Measurements from ENCODE around the gene A1BG. TPM values are rescaled to one million over a fixed set of nuclear protein-coding genes. Genes with fewer than 3 reads are reported as not detected.
"Not testable (repeated sequence)": the region's sequence is repeated elsewhere in the genome, so short reads cannot be mapped to it uniquely, and the experiment has no call there.

Gene A1BG
- polyA plus RNA-seq, 3 donors from 2014 or later, result 14.4 to 33.4 (median 32.4) TPM

DNA sequence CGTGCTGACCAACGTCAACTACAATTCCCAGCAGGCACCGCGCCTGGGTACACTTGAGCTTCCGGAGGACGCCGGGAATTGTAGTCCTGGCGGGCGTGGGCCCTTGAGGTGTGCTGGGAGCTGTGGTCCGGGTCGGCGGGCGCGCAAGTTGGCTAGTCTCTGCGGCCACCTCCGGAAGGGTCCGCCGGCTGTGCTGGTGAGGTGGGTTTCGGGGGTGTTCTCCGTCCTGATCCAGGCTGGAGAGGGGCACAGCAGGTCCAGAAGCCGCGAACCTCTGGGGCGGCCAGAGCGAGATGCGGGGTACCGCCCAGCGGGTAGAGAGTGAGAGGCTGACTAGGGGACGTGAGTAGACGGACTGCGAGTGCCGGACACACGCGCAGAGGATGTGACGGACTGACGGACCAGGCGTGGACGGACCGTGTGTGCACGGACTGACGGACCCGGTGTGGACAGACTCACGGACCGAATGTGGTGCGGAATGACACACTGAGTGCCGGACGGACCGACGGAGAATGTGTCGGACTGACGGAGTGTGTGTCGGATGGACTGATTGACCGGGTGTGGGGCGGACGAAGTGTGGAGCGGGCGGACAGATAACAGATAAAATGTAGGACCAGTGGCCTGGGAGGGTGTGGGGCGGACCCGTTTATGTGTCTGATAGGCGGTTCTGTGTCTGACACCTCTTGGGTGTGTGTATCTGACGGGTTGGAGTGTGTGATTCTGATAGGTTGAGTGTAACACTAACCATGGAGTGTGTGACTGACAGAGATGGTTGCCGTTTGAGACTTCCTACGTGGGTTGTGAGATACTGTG, 26.2 kb downstream of the A1BG start, which contains the start of gene ZSCAN22:
TSS of gene ZSCAN22 (plus strand) at position 81 of the 813 bp plus-strand sequence. CDS start 7,809 bp downstream, outside the sequence.
- Mint-ChIP-seq H3K4me1 (no peaks in the 10 kb centered on the region), H3K36me3 (peaks cover 0 to 5% (median 4%) of the 10 kb centered on the region in 3 donors), H3K27me3 (ENCODE audit: low read depth in 3 of 3) (peaks cover 0 to 2% (median 1%) of the 10 kb centered on the region in 3 donors), H3K9me3 (no peaks in the 10 kb centered on the region), H3K4me3 (no peak within 1 kb of the TSS), H3K27ac (no peak within 1 kb of the TSS)
- DNase-seq, result peak; percentile 84 to 89 (median 86)

DNA sequence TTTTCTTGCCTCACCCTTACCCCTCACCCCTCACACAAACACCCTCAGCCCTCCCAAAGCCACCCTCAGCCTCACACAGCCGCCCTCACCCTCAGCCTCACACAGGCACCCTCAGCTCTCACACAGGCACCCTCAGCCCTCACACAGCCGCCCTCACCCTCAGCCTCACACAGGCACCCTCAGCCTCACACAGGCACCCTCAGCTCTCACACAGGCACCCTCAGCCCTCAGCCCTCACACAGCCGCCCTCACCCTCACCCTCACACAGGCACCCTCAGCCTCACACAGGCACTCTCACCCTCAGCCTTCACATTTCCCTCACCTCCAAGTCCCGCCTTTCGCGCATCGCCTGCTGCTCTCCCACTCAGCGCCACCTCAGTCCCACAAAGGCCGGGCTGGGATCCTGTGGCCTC, 26.8 kb downstream of the A1BG start:
- Mint-ChIP-seq H3K4me1 (no peaks in the 10 kb centered on the region), H3K27me3 (ENCODE audit: low read depth in 3 of 3) (peaks cover 0 to 2% (median 1%) of the 10 kb centered on the region in 3 donors), H3K27ac (no peak overlapping the region), H3K4me3 (no peak overlapping the region), H3K36me3 (peaks cover 0 to 5% (median 4%) of the 10 kb centered on the region in 3 donors), H3K9me3 (no peaks in the 10 kb centered on the region)
- DNase-seq, result peak in 2 of 3 donors; percentile 90

DNA sequence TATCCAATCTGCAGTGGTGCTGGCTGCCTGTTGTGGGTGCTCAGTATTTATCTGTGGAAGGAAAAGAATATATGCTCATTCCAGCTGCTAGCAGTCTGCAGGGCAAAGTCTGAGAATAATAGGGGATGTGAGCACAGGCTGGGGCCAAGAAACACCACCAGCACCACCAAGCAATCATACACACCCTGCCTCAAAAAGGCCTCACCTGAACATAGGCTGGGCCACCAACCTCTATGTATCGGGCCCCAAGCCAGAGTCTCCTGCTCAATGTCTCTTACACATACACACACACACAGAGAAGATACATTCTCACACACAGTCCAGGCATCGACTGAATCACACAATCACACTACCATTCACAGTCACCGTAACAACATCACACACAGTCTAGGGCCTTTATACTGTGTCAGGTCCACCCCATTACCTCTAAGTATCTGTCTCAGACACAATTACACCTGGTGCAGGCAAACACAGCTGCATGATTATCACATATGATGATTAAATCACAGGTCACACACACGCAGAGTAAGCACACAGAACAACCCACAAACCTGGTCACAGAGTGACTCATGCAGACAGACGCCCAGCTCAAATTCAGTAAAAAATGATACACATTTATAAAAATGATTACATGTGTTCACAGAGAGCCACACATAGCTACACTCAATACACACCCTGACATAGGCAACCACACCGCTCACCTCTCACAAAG, 27.8 kb downstream of the A1BG start:
- H3K36me3 Mint-ChIP-seq, result peaks cover 0 to 5% (median 4%) of the 10 kb centered on the region in 3 donors
- no peaks in the 10 kb centered on the region for H3K9me3 Mint-ChIP-seq
- no peak overlapping the region for H3K4me3 Mint-ChIP-seq
- no peak for DNase-seq
- no peaks in the 10 kb centered on the region for H3K4me1 Mint-ChIP-seq
- H3K27ac Mint-ChIP-seq, result no peak overlapping the region
- peaks cover 0 to 2% (median 1%) of the 10 kb centered on the region in 3 donors for H3K27me3 Mint-ChIP-seq (ENCODE audit: low read depth in 3 of 3)

DNA sequence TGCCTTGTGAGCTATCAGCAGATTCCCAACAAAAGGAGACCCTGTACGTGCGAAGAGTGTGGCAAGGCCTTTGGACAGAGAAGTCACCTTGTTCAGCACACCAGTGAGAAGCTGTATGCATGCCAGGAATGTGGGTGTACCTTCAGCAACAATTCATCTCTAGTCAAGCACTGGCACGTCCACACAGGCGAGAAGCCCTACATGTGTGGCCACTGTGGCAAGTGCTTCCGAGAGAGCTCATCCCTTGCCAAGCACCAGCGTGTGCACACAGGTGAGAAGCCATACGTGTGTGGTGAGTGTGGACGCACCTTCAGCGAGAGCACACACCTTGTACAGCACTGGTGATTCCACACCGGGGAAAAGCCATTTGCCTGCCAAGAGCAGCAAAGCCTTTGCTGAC, 34.1 kb downstream of the A1BG start:
- DNase-seq, result no peak
- H3K36me3 Mint-ChIP-seq, result peaks cover 7 to 17% (median 15%) of the 10 kb centered on the region in 3 donors
- H3K9me3 Mint-ChIP-seq, result no peaks in the 10 kb centered on the region
- no peak overlapping the region for H3K27ac Mint-ChIP-seq
- H3K4me1 Mint-ChIP-seq, result no peaks in the 10 kb centered on the region
- H3K27me3 Mint-ChIP-seq (ENCODE audit: low read depth in 3 of 3), result peaks cover 0 to 2% (median 0%) of the 10 kb centered on the region in 3 donors
- no peak overlapping the region for H3K4me3 Mint-ChIP-seq

DNA sequence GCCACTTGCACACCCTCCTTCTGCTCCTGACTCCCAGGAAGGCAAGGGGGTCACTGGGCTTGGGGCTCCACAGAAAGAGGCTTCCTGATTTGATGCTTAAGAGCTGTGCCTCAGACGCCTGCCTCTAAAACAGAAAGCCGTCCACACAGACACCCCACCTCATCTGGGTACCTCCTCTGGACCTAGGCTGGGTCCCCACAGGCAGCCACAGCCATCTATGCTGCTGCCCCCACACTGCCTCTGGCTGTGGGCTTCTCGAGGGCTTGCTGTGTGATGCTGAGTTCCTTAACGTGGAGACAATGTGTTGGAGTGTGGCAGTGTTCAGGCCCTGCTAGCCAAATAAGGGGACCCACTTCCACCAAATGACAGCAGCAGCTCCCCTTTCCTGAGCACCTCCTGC, 35.0 kb downstream of the A1BG start:
- peaks cover 12 to 22% (median 21%) of the 10 kb centered on the region in 3 donors for H3K36me3 Mint-ChIP-seq
- no peaks in the 10 kb centered on the region for H3K27me3 Mint-ChIP-seq (ENCODE audit: low read depth in 3 of 3)
- no peak overlapping the region for H3K27ac Mint-ChIP-seq
- H3K4me3 Mint-ChIP-seq, result no peak overlapping the region
- no peak for DNase-seq
- no peaks in the 10 kb centered on the region for H3K9me3 Mint-ChIP-seq
- H3K4me1 Mint-ChIP-seq, result no peaks in the 10 kb centered on the region

DNA sequence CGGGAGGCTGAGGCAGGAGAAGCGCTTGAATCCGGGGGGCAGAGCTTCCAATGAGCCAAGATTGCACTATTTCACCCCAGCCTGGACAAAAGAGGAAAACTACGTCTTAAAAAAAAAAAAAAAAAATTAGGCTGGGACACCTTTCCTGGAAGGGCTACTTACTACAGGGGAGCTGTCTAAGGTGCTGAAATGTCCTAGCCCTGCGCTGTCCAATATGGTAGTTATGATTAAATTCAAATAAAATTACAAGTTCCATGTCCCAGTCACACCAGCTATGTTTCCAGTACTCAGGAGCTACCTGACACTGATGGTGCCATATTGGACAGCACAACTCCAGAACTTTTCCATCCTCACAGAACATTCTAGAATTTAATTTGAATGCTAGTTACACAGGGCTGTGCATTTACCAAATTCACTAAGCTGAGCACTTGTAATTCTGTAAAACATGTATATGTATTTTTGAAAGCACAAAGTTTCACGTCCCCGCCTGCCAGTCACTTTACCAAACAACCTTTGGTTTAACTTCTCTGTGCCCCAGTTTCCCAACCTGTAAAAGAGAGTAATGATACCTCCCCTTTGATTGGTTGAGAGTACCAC, 35.7 kb downstream of the A1BG start:
- no peaks in the 10 kb centered on the region for H3K9me3 Mint-ChIP-seq
- no peaks in the 10 kb centered on the region for H3K27me3 Mint-ChIP-seq (ENCODE audit: low read depth in 3 of 3)
- H3K4me3 Mint-ChIP-seq, result no peak overlapping the region
- no peak for DNase-seq
- no peaks in the 10 kb centered on the region for H3K4me1 Mint-ChIP-seq
- H3K27ac Mint-ChIP-seq, result no peak overlapping the region
- H3K36me3 Mint-ChIP-seq, result peaks cover 18 to 24% (median 24%) of the 10 kb centered on the region in 3 donors

DNA sequence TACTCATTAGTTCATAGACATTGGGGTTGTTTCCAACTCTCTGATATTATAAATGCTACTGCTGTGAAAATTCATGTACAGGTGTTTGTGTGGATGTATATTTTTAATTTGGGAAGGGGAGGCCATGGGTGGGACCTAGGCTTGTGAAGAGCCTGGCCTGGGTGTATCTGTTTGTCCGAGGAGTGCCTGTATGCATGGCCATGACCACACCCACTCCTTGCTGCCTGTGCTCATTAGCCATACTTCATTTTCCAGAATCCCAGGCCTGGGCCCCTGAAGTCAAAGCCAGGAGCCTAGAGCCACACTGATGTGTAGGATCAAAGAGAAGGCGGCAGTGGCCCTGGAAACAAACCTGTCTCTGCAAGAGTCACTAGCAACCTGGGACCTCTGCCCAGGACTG, 37.7 kb downstream of the A1BG start:
- H3K27me3 Mint-ChIP-seq (ENCODE audit: low read depth in 3 of 3), result peaks cover 0 to 5% (median 2%) of the 10 kb centered on the region in 3 donors
- H3K36me3 Mint-ChIP-seq, result peaks cover 32 to 39% (median 37%) of the 10 kb centered on the region in 3 donors
- no peak for DNase-seq
- H3K27ac Mint-ChIP-seq, result no peak overlapping the region
- peaks cover 3 to 7% of the 10 kb centered on the region in 2 donors for H3K4me1 Mint-ChIP-seq
- H3K4me3 Mint-ChIP-seq, result no peak overlapping the region
- H3K9me3 Mint-ChIP-seq, result peaks cover 0 to 2% (median 0%) of the 10 kb centered on the region in 6 donors

DNA sequence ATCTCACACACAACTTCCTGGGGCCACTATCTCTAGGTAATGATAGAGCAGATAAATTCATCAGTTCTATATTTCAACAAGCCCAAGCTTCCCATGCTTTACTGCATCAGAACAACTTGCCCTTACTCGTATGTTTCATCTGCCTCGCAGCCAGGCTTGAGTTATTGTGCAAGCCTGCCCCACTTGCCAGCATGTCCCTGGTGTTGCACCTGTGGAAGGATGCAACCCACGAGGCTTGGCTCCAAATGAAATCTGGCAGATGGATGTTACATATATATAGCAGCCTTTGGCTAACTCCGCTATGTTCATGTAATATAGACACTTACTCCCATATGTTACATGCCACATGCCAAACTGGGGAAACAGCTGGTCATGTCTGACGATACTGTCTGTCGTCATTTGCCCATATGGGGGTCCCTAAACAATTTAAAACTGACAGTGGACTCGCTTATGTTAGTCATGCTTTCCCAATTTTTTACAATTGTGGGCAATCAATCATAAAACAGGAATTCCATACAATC, 41.9 kb downstream of the A1BG start:
- H3K27ac Mint-ChIP-seq, result peak overlapping the region in 2 of 6 donors; percentile 13 to 17
- H3K9me3 Mint-ChIP-seq, result peaks cover 0 to 5% (median 0%) of the 10 kb centered on the region in 6 donors
- peaks cover 53 to 73% (median 53%) of the 10 kb centered on the region in 3 donors for H3K36me3 Mint-ChIP-seq
- peaks cover 0 to 6% (median 3%) of the 10 kb centered on the region in 3 donors for H3K27me3 Mint-ChIP-seq (ENCODE audit: low read depth in 3 of 3)
- H3K4me1 Mint-ChIP-seq, result peaks cover 12 to 40% of the 10 kb centered on the region in 2 donors
- no peak overlapping the region for H3K4me3 Mint-ChIP-seq
- DNase-seq, result no peak

DNA sequence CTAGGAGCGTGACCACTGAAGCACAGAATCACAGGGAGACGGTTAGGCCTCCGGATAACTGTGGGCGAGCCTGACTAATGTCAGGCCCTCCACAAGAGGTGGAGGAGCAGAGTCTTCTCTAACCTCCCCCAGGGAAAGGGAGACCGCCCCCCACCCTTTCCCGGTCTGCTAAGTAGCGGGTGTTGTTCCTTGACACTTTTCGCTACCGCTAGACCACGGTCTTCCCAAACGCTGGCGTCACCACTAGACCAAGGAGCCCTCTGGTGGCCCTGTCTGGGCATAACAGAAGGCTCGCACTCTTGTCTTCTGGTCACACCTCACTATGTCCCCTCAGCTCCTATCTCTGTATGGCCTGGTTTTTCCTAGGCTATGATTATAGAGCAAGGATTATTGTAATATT, 42.6 kb downstream of the A1BG start:
- H3K27ac Mint-ChIP-seq, result peak overlapping the region in 1 of 6 donors; percentile 68
- H3K9me3 Mint-ChIP-seq; H3K4me3 Mint-ChIP-seq; H3K27me3 Mint-ChIP-seq (ENCODE audit: low read depth in 3 of 3): not testable (repeated sequence)
- DNase-seq, result peak in 1 of 3 donors; percentile 19
- peaks cover 19 to 47% of the 10 kb centered on the region in 2 donors for H3K4me1 Mint-ChIP-seq
- peaks cover 50 to 77% (median 57%) of the 10 kb centered on the region in 3 donors for H3K36me3 Mint-ChIP-seq

DNA sequence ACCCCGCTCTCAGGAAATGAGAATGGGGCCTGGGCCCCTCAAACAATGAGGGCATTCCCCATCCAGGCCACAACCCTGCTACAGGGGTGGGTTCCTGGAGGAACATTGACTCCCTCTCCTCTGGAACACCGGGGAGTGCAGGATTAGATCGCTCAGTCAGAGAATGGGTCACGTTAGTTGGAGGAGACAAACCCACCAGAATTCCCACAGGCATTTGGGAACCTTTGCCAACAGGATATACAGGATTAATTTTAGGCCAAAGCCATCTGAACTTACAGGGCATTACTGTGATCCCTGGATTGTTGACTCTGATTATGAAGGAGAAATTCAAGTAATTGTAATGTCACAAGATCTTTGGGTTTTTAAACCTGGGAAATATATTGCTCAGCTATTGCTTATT, 45.6 kb downstream of the A1BG start:
- peak overlapping the region in 3 of 6 donors; percentile 61 to 79 (median 77) for H3K27ac Mint-ChIP-seq
- peaks cover 7 to 17% (median 16%) of the 10 kb centered on the region in 3 donors for H3K27me3 Mint-ChIP-seq (ENCODE audit: low read depth in 3 of 3)
- no peak overlapping the region for H3K4me3 Mint-ChIP-seq
- peaks cover 36 to 63% of the 10 kb centered on the region in 2 donors for H3K4me1 Mint-ChIP-seq
- H3K36me3 Mint-ChIP-seq, result peaks cover 31 to 56% (median 41%) of the 10 kb centered on the region in 3 donors
- peaks cover 0 to 5% (median 0%) of the 10 kb centered on the region in 6 donors for H3K9me3 Mint-ChIP-seq
- DNase-seq, result no peak

DNA sequence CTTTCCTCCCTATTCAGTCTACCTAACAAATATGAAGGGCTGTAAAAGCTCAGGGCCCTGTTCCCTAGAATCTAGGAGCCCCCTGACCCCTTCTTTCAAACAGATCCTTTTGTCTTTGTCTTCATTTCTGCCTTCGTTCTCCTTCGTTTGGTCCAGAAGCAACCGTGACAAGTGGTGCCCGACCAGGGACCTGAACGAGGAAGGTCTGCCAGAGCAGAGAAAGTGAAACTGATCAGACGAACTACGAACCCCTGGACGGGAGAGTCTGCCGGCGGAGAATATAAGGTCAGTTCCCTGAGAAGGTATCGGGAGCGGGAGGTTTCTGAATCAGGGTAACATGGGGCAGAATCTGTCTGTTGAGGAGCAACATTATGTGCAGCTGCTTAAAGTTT, 47.4 kb downstream of the A1BG start:
- Mint-ChIP-seq H3K27ac (peak overlapping the region; percentile 98 to 100 (median 100)), H3K27me3 (ENCODE audit: low read depth in 3 of 3) (peaks cover 8 to 16% (median 11%) of the 10 kb centered on the region in 3 donors), H3K4me3 (peak overlapping the region; percentile 95 to 98 (median 98)), H3K36me3 (peaks cover 16 to 50% (median 27%) of the 10 kb centered on the region in 3 donors), H3K4me1 (peaks cover 32 to 56% of the 10 kb centered on the region in 2 donors), H3K9me3 (peaks cover 0 to 3% (median 0%) of the 10 kb centered on the region in 6 donors)
- DNase-seq, result peak in 1 of 3 donors; percentile 30

DNA sequence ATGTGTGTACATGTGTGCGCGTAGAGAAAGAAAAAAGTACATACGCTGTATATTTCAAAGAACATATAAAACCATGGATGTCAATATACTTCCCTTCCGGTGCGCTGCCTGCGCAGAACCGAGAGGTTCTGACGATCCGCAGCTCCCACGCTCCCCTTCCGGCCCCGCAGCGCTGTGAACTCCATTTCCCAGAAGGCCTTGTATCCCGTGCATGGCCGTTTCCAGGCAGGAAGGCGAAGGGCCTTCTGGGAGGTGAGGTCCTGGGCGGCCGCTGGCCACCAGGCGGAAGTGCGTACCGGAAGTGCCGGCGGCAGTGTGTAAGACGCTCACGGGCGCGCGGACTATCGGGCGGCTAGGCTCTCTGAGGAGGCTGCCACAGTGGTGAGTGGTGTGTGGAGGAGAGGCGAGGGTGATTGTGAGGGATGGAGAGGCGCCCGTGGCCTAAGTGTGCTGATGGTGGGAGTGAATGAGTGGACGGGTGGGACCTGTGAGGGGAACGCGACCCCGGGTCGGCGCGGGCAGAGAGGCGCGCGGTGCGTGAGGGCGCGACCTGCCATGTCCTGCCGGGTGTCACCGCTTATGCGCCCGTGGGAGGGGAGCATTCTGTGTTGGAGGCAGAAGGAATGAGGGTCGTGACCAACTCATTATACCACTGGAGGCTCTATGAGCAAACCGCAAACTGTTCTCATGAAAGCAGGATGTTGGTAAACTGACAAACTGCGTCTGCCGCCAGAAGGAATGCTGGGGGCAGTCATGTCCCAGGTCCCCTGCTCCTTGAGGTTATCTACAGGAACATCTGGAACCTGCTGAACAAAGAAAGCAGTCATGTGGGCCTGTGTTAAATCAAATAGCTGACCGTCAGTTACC, 48.0 kb downstream of the A1BG start, which contains the start of gene ERVK3-1:
TSS of gene ERVK3-1 (plus strand) at position 313 of the 867 bp plus-strand sequence. CDS start 6,792 bp downstream, outside the sequence.
- peak; percentile 95 to 96 (median 95) for DNase-seq
- Mint-ChIP-seq H3K4me1 (peaks cover 32 to 56% of the 10 kb centered on the region in 2 donors), H3K27me3 (ENCODE audit: low read depth in 3 of 3) (peaks cover 8 to 16% (median 11%) of the 10 kb centered on the region in 3 donors), H3K27ac (peak within 1 kb of the TSS; percentile 98 to 100 (median 100)), H3K36me3 (peaks cover 20 to 53% (median 32%) of the 10 kb centered on the region in 3 donors), H3K9me3 (peaks cover 0 to 2% (median 0%) of the 10 kb centered on the region in 6 donors), H3K4me3 (peak within 1 kb of the TSS; percentile 95 to 98 (median 98))

All from immature natural killer cell (primary cell).